Chondrocyte (in vitro differentiated cells): ENCODE results near the gene CLCN2. TPM values are rescaled to one million over a fixed set of nuclear protein-coding genes. Genes with fewer than 3 reads are reported as not detected.

Experiments used
- DNase-seq: peaks from one replicate; pipeline ENCODE4 v3.0.0; 2021; ENCODE audit warnings: mixed read lengths, low spot score
- H3K27ac Mint-ChIP-seq: one replicate; pipeline ENCODE4 v1.8.0; 2021; ENCODE audit warnings: mild to moderate bottlenecking, moderate library complexity, mixed read lengths; ENCODE audit not compliant: unreplicated experiment
- H3K27me3 Mint-ChIP-seq: 2 replicates; pipeline ENCODE4 v1.8.0; 2021; ENCODE audit warnings: low read depth, mixed read lengths
- H3K36me3 Mint-ChIP-seq: 2 replicates; pipeline ENCODE4 v1.8.0; 2021; ENCODE audit warnings: low read depth, mixed read lengths
- H3K4me1 Mint-ChIP-seq: 2 replicates; pipeline ENCODE4 v1.8.0; 2021; ENCODE audit warnings: low read depth, mild to moderate bottlenecking, mixed read lengths
- H3K4me3 Mint-ChIP-seq: one replicate; pipeline ENCODE4 v1.8.0; 2021; ENCODE audit warnings: mild to moderate bottlenecking, moderate library complexity, mixed read lengths; ENCODE audit not compliant: unreplicated experiment
- H3K9me3 Mint-ChIP-seq: 2 replicates; pipeline ENCODE4 v1.8.0; 2021; ENCODE audit warnings: low read depth, mixed read lengths
- CTCF ChIP-seq: fragments of 200-600 bp; sonication (generic); IDR thresholded peaks from 2 replicates; pipeline ENCODE4 v1.5.0; 2021; ENCODE audit warnings: antibody characterized with exemption, mild to moderate bottlenecking, moderate library complexity
- total RNA-seq: library from RNA; stranded (reverse); gene quantifications from 3 replicates; pipeline ENCODE4 v1.2.1, GENCODE V29; 2021

Gene CLCN2
- total RNA-seq, 1 donor from 2014 or later = 3.1 TPM

GRCh38 chr3:184328516-184328915, 32.9 kb downstream of the CLCN2 start:
- H3K27ac Mint-ChIP-seq = no peak overlapping the region
- no peaks in the 10 kb centered on the region for H3K27me3 Mint-ChIP-seq
- no peak for TF ChIP-seq CTCF
- H3K4me3 Mint-ChIP-seq = no peak overlapping the region
- no peak for DNase-seq
- H3K4me1 Mint-ChIP-seq = peaks cover 36% of the 10 kb centered on the region
- H3K36me3 Mint-ChIP-seq = peaks cover 78% of the 10 kb centered on the region
- no peaks in the 10 kb centered on the region for H3K9me3 Mint-ChIP-seq

GRCh38 chr3:184327171-184327570, 34.2 kb downstream of the CLCN2 start:
- Mint-ChIP-seq H3K27me3 (no peaks in the 10 kb centered on the region), H3K27ac (peak overlapping the region; percentile 70), H3K4me1 (peaks cover 26% of the 10 kb centered on the region), H3K36me3 (peaks cover 76% of the 10 kb centered on the region), H3K4me3 (no peak overlapping the region), H3K9me3 (no peaks in the 10 kb centered on the region)
- DNase-seq = no peak
- TF ChIP-seq CTCF = no peak

- DNase-seq = no peak
- H3K4me1 Mint-ChIP-seq = peaks cover 19% of the 10 kb centered on the region
Measured at GRCh38 chr3:184325715-184326369, 35.6 kb downstream of the CLCN2 start.

GRCh38 chr3:184325269-184325668, 36.1 kb downstream of the CLCN2 start:
- H3K36me3 Mint-ChIP-seq = peaks cover 76% of the 10 kb centered on the region
- no peak overlapping the region for H3K4me3 Mint-ChIP-seq
- H3K4me1 Mint-ChIP-seq = peaks cover 22% of the 10 kb centered on the region
- no peaks in the 10 kb centered on the region for H3K27me3 Mint-ChIP-seq
- no peaks in the 10 kb centered on the region for H3K9me3 Mint-ChIP-seq
- no peak for DNase-seq
- TF ChIP-seq CTCF = no peak
- peak overlapping the region; percentile 42 for H3K27ac Mint-ChIP-seq

More at GRCh38 chr3:184325715-184326369, 35.6 kb downstream of the CLCN2 start:
- Mint-ChIP-seq H3K27me3 (no peaks in the 10 kb centered on the region), H3K27ac (no peak overlapping the region), H3K36me3 (peaks cover 75% of the 10 kb centered on the region), H3K9me3 (no peaks in the 10 kb centered on the region), H3K4me3 (no peak overlapping the region)
- TF ChIP-seq CTCF = no peak

- DNase-seq = no peak
- no peak for TF ChIP-seq CTCF
- Mint-ChIP-seq H3K4me1 (peaks cover 28% of the 10 kb centered on the region), H3K27ac (no peak overlapping the region), H3K9me3 (no peaks in the 10 kb centered on the region), H3K36me3 (peaks cover 68% of the 10 kb centered on the region), H3K27me3 (no peaks in the 10 kb centered on the region), H3K4me3 (no peak overlapping the region)
Measured at GRCh38 chr3:184323696-184324095, 37.7 kb downstream of the CLCN2 start.
